IgD-negative memory B cell (primary cell): Measurements from ENCODE around the gene SPTBN1. TPM values are rescaled to one million over a fixed set of nuclear protein-coding genes. Genes with fewer than 3 reads are reported as not detected.

Source experiments
- H3K27ac Mint-ChIP-seq, 3 donors: one replicate each; pipeline ENCODE4 v1.8.0; 2020 to 2022; ENCODE audit warnings: mild to moderate bottlenecking in 3 of 3, mixed read lengths in 3 of 3, moderate library complexity in 1 of 3
- H3K27me3 Mint-ChIP-seq: one replicate; pipeline ENCODE4 v1.8.0; 2021; ENCODE audit warnings: mixed read lengths
- H3K36me3 Mint-ChIP-seq: one replicate; pipeline ENCODE4 v1.8.0; 2020; ENCODE audit warnings: mild to moderate bottlenecking, mixed read lengths
- H3K4me1 Mint-ChIP-seq, 3 donors: one replicate each; pipeline ENCODE4 v1.8.0; 2020 to 2022; ENCODE audit warnings: mixed read lengths in 3 of 3, mild to moderate bottlenecking in 1 of 3
- H3K4me3 Mint-ChIP-seq, 4 donors: one replicate each; pipeline ENCODE4 v1.8.0; 2020 to 2022; ENCODE audit warnings: mild to moderate bottlenecking in 4 of 4, mixed read lengths in 4 of 4, moderate library complexity in 3 of 4
- H3K9me3 Mint-ChIP-seq, 3 donors: one replicate each; pipeline ENCODE4 v1.8.0; 2020 to 2021; ENCODE audit warnings: mixed read lengths in 3 of 3, mild to moderate bottlenecking in 1 of 3
- polyA plus RNA-seq: library from polyadenylated mRNA; unstranded; fragments of 300-500 nt; fragmentation: Illumina TruSeq; gene quantifications from one replicate; pipeline ENCODE4 v1.2.3, GENCODE V29; 2021

The SPTBN1 gene
- polyA plus RNA-seq, 1 donor from 2014 or later, result 57.8 TPM

DNA sequence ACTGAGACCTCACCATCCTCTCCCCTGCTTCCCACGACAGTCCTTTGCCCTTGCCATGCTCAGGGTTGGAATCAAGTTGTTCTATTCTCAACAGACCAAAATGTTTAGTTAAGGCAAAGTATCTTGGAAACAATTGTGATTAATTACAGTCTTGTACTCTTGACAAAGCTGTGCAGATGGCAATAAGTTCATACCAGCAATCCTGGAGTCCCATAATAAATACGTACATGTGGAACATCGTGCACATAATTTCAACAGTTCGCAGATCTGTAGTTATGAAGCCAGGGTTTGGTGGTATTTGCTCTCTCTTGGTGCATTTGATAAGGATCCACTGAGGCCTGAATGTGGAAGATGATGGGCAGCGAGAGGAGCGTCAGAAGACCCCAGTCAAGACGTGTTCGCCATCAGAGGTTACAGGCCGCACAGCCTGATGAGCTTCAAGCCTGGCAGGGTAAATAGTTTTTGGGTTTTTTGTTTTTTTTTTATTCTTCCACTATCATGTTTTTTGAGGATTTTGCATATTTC lies 214.4 kb downstream of the SPTBN1 start:
- Mint-ChIP-seq H3K9me3 (no peaks in the 10 kb centered on the region), H3K27ac (peak overlapping the region in 1 of 3 donors; percentile 35), H3K27me3 (peaks cover 1% of the 10 kb centered on the region), H3K4me1 (peaks cover 14 to 17% (median 14%) of the 10 kb centered on the region in 3 donors), H3K36me3 (peaks cover 4% of the 10 kb centered on the region), H3K4me3 (no peak overlapping the region)

DNA sequence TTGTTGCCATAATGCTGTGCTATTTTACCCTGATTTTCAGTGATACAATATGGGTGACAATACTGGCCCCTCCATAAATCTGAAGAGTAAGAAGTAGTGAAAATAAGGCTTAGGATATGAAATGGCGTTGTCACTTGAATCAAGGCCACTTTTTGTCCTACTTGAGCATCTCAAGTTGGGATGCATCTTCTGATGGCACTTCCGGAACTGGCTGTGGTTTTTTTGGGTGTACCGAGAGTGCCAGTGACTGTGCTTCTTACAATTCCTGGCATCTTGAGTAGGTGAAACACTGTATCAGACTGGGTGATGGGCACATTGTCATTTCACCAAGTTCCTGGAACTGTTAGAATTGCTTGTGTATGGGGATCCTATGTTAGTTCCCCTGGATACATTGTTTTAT lies 214.9 kb downstream of the SPTBN1 start:
- peaks cover 3% of the 10 kb centered on the region for H3K36me3 Mint-ChIP-seq
- peaks cover 1% of the 10 kb centered on the region for H3K27me3 Mint-ChIP-seq
- no peak overlapping the region for H3K4me3 Mint-ChIP-seq
- no peak overlapping the region for H3K27ac Mint-ChIP-seq
- H3K4me1 Mint-ChIP-seq, result peaks cover 14 to 17% (median 14%) of the 10 kb centered on the region in 3 donors
- no peaks in the 10 kb centered on the region for H3K9me3 Mint-ChIP-seq

DNA sequence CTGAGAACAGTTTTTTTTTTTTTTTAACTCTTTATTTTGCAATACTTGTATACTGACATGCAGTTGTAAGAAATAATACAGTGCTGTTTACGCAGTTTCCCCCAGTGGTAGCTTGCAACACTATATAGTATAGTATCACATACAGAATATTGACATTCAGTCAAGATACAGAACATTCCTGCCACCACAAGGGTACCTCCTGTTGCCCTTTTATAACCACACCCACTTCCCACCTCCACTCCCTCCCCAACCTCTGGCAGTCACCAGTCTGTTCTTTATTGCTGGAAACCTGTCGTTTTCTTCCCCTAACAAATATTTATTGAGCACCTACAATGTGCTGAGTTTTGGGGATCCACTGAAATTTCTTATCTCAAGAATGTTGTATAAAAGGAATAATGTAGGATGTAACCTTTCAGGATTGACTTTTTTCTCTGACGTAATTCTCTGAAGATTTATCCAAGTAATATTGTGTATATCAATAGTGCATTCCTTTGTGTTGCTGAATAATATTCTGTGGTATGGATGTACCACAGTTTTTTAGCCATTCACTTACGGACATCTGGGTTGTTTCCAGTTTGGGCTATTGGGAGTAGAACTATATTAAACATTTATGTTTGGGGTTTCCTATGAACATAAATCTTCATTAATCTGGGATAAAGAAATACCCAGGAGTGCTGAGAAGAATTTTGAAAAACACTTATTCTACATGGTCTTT lies 215.9 kb downstream of the SPTBN1 start:
- H3K27me3 Mint-ChIP-seq, result peaks cover 1% of the 10 kb centered on the region
- peaks cover 14 to 17% (median 14%) of the 10 kb centered on the region in 3 donors for H3K4me1 Mint-ChIP-seq
- no peak overlapping the region for H3K4me3 Mint-ChIP-seq
- H3K27ac Mint-ChIP-seq, result peak overlapping the region in 2 of 3 donors; percentile 17 to 88
- peaks cover 3% of the 10 kb centered on the region for H3K36me3 Mint-ChIP-seq
- H3K9me3 Mint-ChIP-seq, result no peaks in the 10 kb centered on the region

DNA sequence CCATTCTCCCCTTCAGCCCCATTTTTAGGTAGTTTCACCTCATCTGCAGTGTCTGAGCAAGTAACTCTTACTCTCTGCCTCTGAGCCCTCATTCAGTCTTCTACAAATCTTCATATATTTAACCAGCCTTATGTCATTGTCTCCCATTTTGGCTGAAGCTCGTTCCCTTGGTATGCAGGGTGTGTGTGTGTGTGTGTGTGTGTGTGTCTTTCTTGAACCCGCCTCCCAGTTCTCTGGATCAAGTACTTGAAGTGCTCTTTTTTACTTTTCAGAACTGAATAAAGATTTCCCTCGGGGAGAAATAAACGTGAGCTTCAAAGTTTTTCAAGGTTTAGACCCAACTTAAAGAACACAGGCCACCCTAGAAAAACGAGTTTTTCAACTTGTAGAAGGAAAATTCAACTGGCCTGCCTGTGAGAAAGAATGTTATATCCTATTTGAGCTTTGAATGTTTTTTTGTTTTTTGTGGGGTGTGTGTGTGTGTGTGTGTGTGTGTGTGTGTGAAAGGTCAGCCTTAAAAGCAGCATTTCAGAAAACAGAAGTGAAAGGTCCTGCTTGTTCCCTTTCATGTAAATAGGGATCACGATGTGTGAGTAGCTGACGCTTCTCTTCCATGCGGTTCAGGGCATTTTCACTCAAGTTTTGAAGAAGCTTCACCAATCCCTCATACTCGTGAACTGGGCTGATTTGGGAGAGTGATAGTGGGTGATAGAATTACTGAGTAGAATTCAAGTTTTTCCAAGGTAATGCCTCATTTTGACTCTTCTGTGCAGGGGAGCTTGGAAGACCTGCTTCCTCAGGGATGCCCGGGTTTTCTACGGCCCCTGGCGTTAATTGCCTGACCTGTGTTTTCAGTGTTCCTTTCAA lies 216.7 kb downstream of the SPTBN1 start:
- Mint-ChIP-seq H3K36me3 (peaks cover 3% of the 10 kb centered on the region), H3K4me1 (peaks cover 14 to 21% (median 18%) of the 10 kb centered on the region in 3 donors), H3K27me3 (peaks cover 1% of the 10 kb centered on the region), H3K27ac (peak overlapping the region; percentile 17 to 88 (median 84)), H3K4me3 (peak overlapping the region; percentile 2 to 84 (median 59)), H3K9me3 (no peaks in the 10 kb centered on the region)

DNA sequence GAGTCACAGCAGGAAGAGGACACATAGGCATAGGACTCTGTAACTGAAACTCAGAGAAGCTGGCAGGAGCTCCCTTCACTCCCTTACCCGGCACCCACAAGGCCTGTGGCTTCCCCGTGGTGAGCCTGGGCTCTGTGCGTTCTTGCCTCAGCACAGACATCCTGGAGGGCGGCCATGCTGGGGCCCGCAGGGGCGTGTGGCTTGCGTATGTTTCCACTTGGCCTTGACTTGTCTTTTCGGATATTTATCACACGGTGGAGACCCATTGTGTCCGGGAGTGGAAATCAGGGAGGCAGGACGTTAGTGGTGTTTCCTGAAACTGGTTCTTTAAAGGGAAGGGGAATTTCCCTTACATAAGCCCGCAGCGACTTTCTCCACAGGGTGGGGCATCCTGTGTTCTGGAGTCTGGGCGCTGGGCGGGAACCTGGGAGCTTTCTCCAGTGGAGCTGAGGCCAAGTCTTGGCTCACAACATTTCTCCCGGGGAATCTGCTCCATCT lies 217.4 kb downstream of the SPTBN1 start:
- H3K4me3 Mint-ChIP-seq, result peak overlapping the region in 3 of 4 donors; percentile 44 to 84 (median 51)
- peaks cover 1% of the 10 kb centered on the region for H3K27me3 Mint-ChIP-seq
- peaks cover 14 to 23% (median 18%) of the 10 kb centered on the region in 3 donors for H3K4me1 Mint-ChIP-seq
- H3K27ac Mint-ChIP-seq, result peak overlapping the region in 2 of 3 donors; percentile 84 to 88
- H3K36me3 Mint-ChIP-seq, result no peaks in the 10 kb centered on the region
- H3K9me3 Mint-ChIP-seq, result no peaks in the 10 kb centered on the region

DNA sequence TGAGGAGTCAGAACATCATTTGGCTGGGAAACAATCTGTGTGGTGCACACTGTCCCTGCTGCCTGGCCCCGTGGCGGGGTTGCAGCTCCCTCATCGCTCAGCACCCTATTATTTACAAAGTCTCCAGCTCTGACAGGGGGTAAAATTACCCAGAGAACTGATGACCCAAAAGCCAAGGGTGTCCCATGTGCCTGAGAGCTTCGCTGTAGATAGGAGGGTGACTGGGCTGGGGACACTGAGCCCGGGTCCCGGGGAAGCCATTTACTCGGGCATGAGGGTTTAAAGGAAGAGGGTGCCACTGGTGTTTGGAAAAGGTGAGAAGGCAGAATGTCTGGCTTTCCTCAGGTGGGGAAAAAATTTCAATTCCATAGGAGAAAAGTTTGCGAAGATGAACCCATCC lies 219.2 kb downstream of the SPTBN1 start:
- Mint-ChIP-seq H3K4me3 (no peak overlapping the region), H3K9me3 (no peaks in the 10 kb centered on the region), H3K27ac (peak overlapping the region in 1 of 3 donors; percentile 23), H3K4me1 (peaks cover 21 to 33% (median 26%) of the 10 kb centered on the region in 3 donors), H3K36me3 (no peaks in the 10 kb centered on the region), H3K27me3 (peaks cover 2% of the 10 kb centered on the region)

DNA sequence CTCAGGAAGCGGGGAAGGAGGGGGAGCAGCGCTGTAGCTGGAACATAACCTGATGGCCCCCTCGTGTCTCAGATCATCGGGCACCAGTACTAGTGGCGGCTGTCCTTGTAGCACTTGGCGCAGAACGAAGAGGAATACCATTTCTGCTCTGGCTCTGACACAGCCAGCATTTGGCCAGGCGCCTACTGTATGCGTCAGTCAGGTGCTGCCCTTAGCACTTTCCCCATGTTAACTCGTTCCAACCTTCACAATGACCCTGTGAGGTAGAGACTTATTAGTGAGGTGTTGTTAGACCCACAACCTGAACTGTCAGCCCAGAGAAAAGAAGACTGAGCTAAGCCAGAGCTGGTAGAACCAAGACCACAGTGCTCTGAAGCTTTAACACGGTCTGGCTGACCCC lies 219.6 kb downstream of the SPTBN1 start:
- Mint-ChIP-seq H3K4me3 (no peak overlapping the region), H3K27me3 (peaks cover 4% of the 10 kb centered on the region), H3K9me3 (no peaks in the 10 kb centered on the region), H3K27ac (peak overlapping the region in 1 of 3 donors; percentile 23), H3K36me3 (no peaks in the 10 kb centered on the region), H3K4me1 (peaks cover 25 to 38% (median 27%) of the 10 kb centered on the region in 3 donors)

DNA sequence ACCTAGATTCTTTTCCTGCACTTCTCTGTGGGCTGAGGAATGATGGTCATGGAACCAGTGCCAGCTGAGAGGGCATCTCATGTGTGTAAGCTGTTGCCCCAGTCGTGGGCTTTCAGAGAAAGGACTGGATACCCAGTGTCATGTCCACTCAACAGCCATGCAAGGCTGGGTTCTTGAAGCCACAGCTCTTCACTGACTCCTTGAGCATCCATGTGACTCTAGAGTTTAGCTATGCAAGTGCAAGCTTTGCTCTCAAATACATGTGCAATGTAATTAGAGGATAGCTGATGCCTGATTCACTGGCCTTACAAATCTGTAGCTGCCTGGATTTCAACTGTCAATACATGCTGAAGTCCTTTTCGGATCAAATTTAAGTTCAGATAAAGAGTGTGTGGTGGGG lies 220.5 kb downstream of the SPTBN1 start:
- H3K27ac Mint-ChIP-seq, result no peak overlapping the region

DNA sequence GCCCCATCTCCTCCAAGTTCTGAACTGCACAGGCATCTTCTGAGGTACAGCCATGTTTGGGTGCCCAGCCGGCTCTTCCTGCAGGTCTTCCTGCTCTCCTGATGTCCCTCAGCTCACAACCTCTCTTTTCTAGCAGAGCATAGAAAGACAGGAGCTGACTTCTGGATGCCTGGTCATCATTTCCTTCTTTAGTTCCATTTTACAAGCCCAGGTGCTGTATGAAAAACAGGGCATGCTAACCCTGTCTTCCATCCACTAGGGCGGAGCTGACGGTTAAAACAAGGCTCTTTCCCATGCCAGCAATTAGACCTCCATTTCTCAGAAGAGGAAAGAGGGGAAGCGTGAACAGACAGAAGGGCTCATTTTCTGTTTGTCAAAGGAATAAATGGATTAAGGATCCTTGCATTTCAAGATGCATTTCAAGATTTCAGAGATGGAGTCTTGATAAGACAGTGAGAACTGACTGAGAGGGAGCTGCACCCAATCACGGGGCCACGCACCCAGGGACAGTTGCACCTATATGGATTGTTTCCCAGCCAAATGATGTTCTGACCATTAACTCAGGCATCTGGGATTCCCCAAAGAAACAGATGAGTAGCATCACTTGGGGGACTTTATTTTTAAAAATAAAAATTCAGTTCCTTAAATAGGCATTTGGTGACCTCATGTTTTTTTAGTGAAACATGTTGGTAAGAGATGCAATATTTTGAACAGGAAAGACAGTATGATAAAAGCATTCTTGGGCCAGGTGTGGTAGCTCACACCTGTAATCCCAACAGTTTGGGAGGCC lies 221.5 kb downstream of the SPTBN1 start:
- no peaks in the 10 kb centered on the region for H3K36me3 Mint-ChIP-seq
- H3K4me1 Mint-ChIP-seq, result peaks cover 21 to 36% (median 25%) of the 10 kb centered on the region in 3 donors
- peaks cover 4% of the 10 kb centered on the region for H3K27me3 Mint-ChIP-seq
- no peak overlapping the region for H3K4me3 Mint-ChIP-seq
- H3K9me3 Mint-ChIP-seq, result peaks cover 0 to 1% (median 0%) of the 10 kb centered on the region in 3 donors
- peak overlapping the region in 1 of 3 donors; percentile 10 for H3K27ac Mint-ChIP-seq

More for the DNA sequence above, 220.5 kb downstream of the SPTBN1 start:
- H3K9me3 Mint-ChIP-seq, result peaks cover 0 to under 1% (median 0%) of the 10 kb centered on the region in 3 donors
- H3K4me1 Mint-ChIP-seq, result peaks cover 27 to 41% (median 30%) of the 10 kb centered on the region in 3 donors
- H3K27me3 Mint-ChIP-seq, result peaks cover 4% of the 10 kb centered on the region
- H3K4me3 Mint-ChIP-seq, result no peak overlapping the region
- no peaks in the 10 kb centered on the region for H3K36me3 Mint-ChIP-seq

DNA sequence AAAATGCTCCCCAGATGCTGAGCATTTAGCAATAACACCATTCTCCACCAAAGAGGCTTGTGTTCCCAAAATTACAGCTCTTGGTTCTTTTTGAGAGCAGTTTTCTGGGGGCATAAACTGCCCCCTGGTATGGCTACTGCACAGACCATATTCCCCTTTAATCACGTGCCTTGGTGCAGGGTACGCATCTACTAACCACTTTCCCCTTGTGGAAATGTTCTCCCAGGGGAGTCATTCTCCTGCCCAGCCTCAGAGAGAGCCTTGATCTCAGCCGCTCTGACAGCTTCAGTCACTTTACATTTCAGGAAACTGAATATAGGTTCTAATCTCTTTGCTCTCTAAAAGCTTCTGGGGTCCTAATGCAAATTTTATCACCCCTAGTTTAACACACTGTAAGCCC lies 222.6 kb downstream of the SPTBN1 start:
- peaks cover 13 to 26% (median 16%) of the 10 kb centered on the region in 3 donors for H3K4me1 Mint-ChIP-seq
- H3K4me3 Mint-ChIP-seq, result no peak overlapping the region
- no peak overlapping the region for H3K27ac Mint-ChIP-seq
- H3K27me3 Mint-ChIP-seq, result peaks cover 3% of the 10 kb centered on the region
- H3K9me3 Mint-ChIP-seq, result peaks cover 0 to 1% (median 0%) of the 10 kb centered on the region in 3 donors
- no peaks in the 10 kb centered on the region for H3K36me3 Mint-ChIP-seq

DNA sequence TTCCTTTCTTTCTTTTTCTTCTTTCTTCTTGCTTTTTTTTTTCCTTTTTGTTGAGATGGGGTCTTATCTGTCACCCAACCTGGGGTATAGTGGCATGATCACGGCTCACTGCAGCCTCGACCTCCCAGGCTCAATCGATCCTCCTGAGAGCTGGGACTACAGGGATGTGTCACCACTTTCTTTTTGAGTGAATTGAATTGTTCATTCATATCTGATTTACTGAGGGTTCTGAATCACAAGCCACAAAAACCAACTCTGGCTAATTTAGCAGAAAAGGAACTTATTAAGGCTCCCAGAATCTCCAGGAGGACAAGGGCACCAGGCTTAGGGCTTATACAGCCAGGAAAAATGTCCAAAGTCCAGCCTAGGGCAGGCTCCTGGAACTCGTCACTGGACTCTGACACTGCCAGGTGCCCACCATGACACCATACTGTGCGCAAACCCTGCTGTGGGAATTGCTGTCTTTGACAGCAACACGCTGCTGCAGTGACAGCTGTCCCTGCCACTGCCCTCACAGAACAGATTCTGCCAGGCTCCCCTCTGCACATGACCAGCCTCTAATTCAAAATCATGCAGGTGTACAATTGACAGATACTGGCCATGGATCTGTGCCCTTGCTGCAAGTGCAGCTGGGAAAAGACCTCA lies 224.4 kb downstream of the SPTBN1 start:
- peaks cover 13 to 24% (median 16%) of the 10 kb centered on the region in 3 donors for H3K4me1 Mint-ChIP-seq

DNA sequence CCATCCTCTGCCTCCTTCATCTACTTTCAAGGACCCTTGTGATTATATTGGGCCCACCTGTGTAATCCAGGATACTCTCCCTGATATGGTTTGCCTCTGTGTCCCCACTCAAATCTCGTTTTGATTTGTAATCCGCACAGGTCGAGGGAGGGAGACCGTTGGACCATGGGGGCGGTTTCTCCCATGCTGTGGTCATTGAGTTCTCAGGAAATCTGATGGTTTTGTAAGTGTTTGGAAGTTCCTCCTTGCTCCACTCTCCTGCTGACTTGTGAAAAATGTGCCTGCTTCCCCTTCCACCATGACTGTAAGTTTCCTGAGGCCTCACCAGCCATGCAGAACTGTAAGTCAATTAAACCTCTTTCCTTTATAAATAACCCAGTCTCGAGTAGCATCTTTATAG lies 225.3 kb downstream of the SPTBN1 start:
- Mint-ChIP-seq H3K27ac (no peak overlapping the region), H3K4me3 (peak overlapping the region in 1 of 4 donors; percentile 65), H3K36me3 (no peaks in the 10 kb centered on the region), H3K27me3 (peaks cover 6% of the 10 kb centered on the region), H3K4me1 (peaks cover 13 to 24% (median 16%) of the 10 kb centered on the region in 3 donors), H3K9me3 (peaks cover 0 to 1% (median 0%) of the 10 kb centered on the region in 3 donors)

More for the DNA sequence above, 224.4 kb downstream of the SPTBN1 start:
- Mint-ChIP-seq H3K36me3 (no peaks in the 10 kb centered on the region), H3K4me3 (peak overlapping the region in 2 of 4 donors; percentile 23), H3K27me3 (peaks cover 5% of the 10 kb centered on the region), H3K9me3 (peaks cover 0 to 1% (median 0%) of the 10 kb centered on the region in 3 donors), H3K27ac (peak overlapping the region in 1 of 3 donors; percentile 4)

DNA sequence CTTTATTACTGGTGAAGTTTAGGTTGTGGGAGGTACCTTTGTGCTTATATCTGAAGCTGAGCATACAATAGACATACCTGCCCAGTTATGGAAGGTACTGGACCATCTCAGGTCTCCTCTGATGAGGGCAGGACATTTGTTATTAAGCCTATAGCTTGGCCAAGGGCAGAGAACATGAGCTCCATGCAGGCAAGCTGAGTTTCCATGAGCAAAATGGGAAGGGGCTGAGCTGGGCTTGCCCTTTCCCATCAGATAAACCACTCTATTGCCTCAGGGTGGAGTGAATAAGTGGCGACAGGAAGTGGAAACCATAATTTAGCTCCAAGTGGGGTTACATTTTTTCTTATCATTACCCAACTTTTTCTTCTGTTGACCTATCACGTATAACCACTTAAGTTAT lies 227.5 kb downstream of the SPTBN1 start:
- no peak overlapping the region for H3K27ac Mint-ChIP-seq

More for the DNA sequence above, 227.5 kb downstream of the SPTBN1 start:
- Mint-ChIP-seq H3K27me3 (peaks cover 11% of the 10 kb centered on the region), H3K36me3 (no peaks in the 10 kb centered on the region), H3K9me3 (peaks cover 0 to 1% (median 0%) of the 10 kb centered on the region in 3 donors), H3K4me3 (no peak overlapping the region), H3K4me1 (peaks cover 9 to 18% (median 16%) of the 10 kb centered on the region in 3 donors)
